Activated T-helper 9 cell treated with anti-CD3 and anti-CD28 coated beads, Interleukin-2, amount 50 U/mL, for 16 hours (primary cell): ENCODE data around the gene MAZ.
"Not testable (repeated sequence)": the region's sequence is repeated elsewhere in the genome, so short reads cannot be mapped to it uniquely, and the experiment has no call there.

Experiments
- DNase-seq: peaks from one replicate; pipeline ENCODE4 v3.0.0-alpha.2; 2020; ENCODE audit warnings: low read depth

Gene MAZ

GRCh38 chr16:29784901-29785500, 21.3 kb upstream of the MAZ start:
- peak; percentile 65 for DNase-seq

- DNase-seq: not testable (repeated sequence)
Observed at GRCh38 chr16:29787155-29787554, 19.2 kb upstream of the MAZ start.

- no peak for DNase-seq
Observed at GRCh38 chr16:29789775-29790182, 16.6 kb upstream of the MAZ start.

GRCh38 chr16:29790183-29790948, 16.0 kb upstream of the MAZ start, which contains the start of gene KIF22:
Gene KIF22, plus strand, starts transcription at chr16:29790751. Its CDS starts 9 bp downstream, at chr16:29790760.
- DNase-seq: peak; percentile 100

GRCh38 chr16:29790949-29791844, 15.1 kb upstream of the MAZ start:
- no peak for DNase-seq

GRCh38 chr16:29791845-29792807, 14.2 kb upstream of the MAZ start:
- no peak for DNase-seq

- DNase-seq: not testable (repeated sequence)
Observed at GRCh38 chr16:29793153-29793552, 13.2 kb upstream of the MAZ start.

- DNase-seq: no peak
Observed at GRCh38 chr16:29794231-29794710, 12.1 kb upstream of the MAZ start.

- DNase-seq: no peak
Observed at GRCh38 chr16:29802416-29802935, 3.9 kb upstream of the MAZ start.

- no peak for DNase-seq
Observed at GRCh38 chr16:29804020-29804419, 2.3 kb upstream of the MAZ start.

GRCh38 chr16:29804455-29805231, 1.7 kb upstream of the MAZ start:
- no peak for DNase-seq

GRCh38 chr16:29805232-29806098, 864 bp upstream of the MAZ start:
- peak; percentile 97 for DNase-seq

- DNase-seq: peak; percentile 38
Observed at GRCh38 chr16:29806641-29807425, 504 bp downstream of the MAZ start.

- peak; percentile 77 for DNase-seq
Observed at GRCh38 chr16:29807426-29808218, 1.3 kb downstream of the MAZ start.

- DNase-seq: no peak
Observed at GRCh38 chr16:29808219-29808900, 2.0 kb downstream of the MAZ start.

- DNase-seq: no peak
Observed at GRCh38 chr16:29809031-29809747, 2.9 kb downstream of the MAZ start.
